Stimulated activated CD8-positive, alpha-beta memory T cell treated with anti-CD3 and anti-CD28 coated beads, Interleukin-4, amount 100 ng/mL, for 4 hours (primary cell): ENCODE data around the gene RALY.

Experiments
- DNase-seq, 2 donors: peaks; one replicate each; pipeline ENCODE4 v3.0.0-alpha.2; 2020; ENCODE audit warnings: low read depth in 2 of 2, low spot score in 1 of 2

RALY gene

GRCh38 chr20:33985830-33986229, 7.9 kb upstream of the RALY start:
- DNase-seq: no peak

GRCh38 chr20:33986560-33987216, 7.0 kb upstream of the RALY start:
- no peak for DNase-seq

GRCh38 chr20:33990075-33990474, 3.6 kb upstream of the RALY start:
- no peak for DNase-seq

GRCh38 chr20:33991502-33991901, 2.2 kb upstream of the RALY start:
- DNase-seq: no peak

GRCh38 chr20:33992145-33992922, 1.4 kb upstream of the RALY start:
- DNase-seq: no peak

GRCh38 chr20:33992923-33993575, 662 bp upstream of the RALY start:
- peak; percentile 98 to 99 for DNase-seq

GRCh38 chr20:33994222-33994913, 657 bp downstream of the RALY start:
- DNase-seq: peak; percentile 33 to 58

- no peak for DNase-seq
These were observed 1.5 kb downstream of the RALY start for GRCh38 chr20:33995053-33995831.

GRCh38 chr20:33999025-33999649, 5.4 kb downstream of the RALY start:
- DNase-seq: no peak

- DNase-seq: no peak
These were observed 7.7 kb downstream of the RALY start for GRCh38 chr20:34001378-34001777.

GRCh38 chr20:34004227-34004626, 10.5 kb downstream of the RALY start:
- DNase-seq: no peak

- DNase-seq: no peak
These were observed 11.2 kb downstream of the RALY start for GRCh38 chr20:34004790-34005457.

- DNase-seq: no peak
These were observed 12.9 kb downstream of the RALY start for GRCh38 chr20:34006619-34007018.

- DNase-seq: no peak
These were observed 14.8 kb downstream of the RALY start for GRCh38 chr20:34008477-34008876.

GRCh38 chr20:34010405-34010931, 16.8 kb downstream of the RALY start:
- no peak for DNase-seq

GRCh38 chr20:34011275-34011674, 17.6 kb downstream of the RALY start:
- no peak for DNase-seq

- DNase-seq: no peak
These were observed 18.6 kb downstream of the RALY start for GRCh38 chr20:34012330-34012729.

GRCh38 chr20:34012735-34013134, 19.0 kb downstream of the RALY start:
- DNase-seq: no peak

- no peak for DNase-seq
These were observed 19.8 kb downstream of the RALY start for GRCh38 chr20:34013554-34013953.

- DNase-seq: no peak
These were observed 21.2 kb downstream of the RALY start for GRCh38 chr20:34014878-34015277.
